ENCODE measurements around the gene EPHB2.

The EPHB2 gene

GRCh38 chr1:22721122-22721873, 10.7 kb downstream of the EPHB2 start:
- H3K4me3 ChIP-seq (replicated peaks; ENCODE audit: low read depth, low read length) = no peak overlapping the region
- no peak for DNase-seq (ENCODE audit: low read depth)
- TF ChIP-seq CTCF (IDR thresholded peaks at IDR 0.05; ENCODE audit: low read length, missing control alignments) = no peak

GRCh38 chr1:22722901-22723550, 12.4 kb downstream of the EPHB2 start:
- DNase-seq (ENCODE audit: low read depth) = no peak
- H3K4me3 ChIP-seq (replicated peaks; ENCODE audit: low read depth, low read length) = no peak overlapping the region
- TF ChIP-seq CTCF (IDR thresholded peaks at IDR 0.05; ENCODE audit: low read length, missing control alignments) = no peak

- TF ChIP-seq CTCF (IDR thresholded peaks at IDR 0.05; ENCODE audit: low read length, missing control alignments) = no peak
- DNase-seq (ENCODE audit: low read depth) = no peak
- H3K4me3 ChIP-seq (replicated peaks; ENCODE audit: low read depth, low read length) = no peak overlapping the region
Measured at GRCh38 chr1:22727873-22728272, 17.2 kb downstream of the EPHB2 start.

- H3K4me3 ChIP-seq (replicated peaks; ENCODE audit: low read depth, low read length) = no peak overlapping the region
- DNase-seq (ENCODE audit: low read depth) = no peak
- TF ChIP-seq CTCF (IDR thresholded peaks at IDR 0.05; ENCODE audit: low read length, missing control alignments) = no peak
Measured at GRCh38 chr1:22728751-22729399, 18.2 kb downstream of the EPHB2 start.

GRCh38 chr1:22729400-22729773, 18.7 kb downstream of the EPHB2 start:
- DNase-seq (ENCODE audit: low read depth) = no peak
- H3K4me3 ChIP-seq (replicated peaks; ENCODE audit: low read depth, low read length) = no peak overlapping the region
- no peak for TF ChIP-seq CTCF (IDR thresholded peaks at IDR 0.05; ENCODE audit: low read length, missing control alignments)

GRCh38 chr1:22729912-22730311, 19.3 kb downstream of the EPHB2 start:
- DNase-seq (ENCODE audit: low read depth) = no peak
- no peak for TF ChIP-seq CTCF (IDR thresholded peaks at IDR 0.05; ENCODE audit: low read length, missing control alignments)
- no peak overlapping the region for H3K4me3 ChIP-seq (replicated peaks; ENCODE audit: low read depth, low read length)

All from fibroblast of pulmonary artery (primary cell).